NCI-H446 treated with DMSO at 0.1 percent for 48 hours (cell line): Measurements from ENCODE around the gene CLIP4.

Experiments
- DNase-seq: peaks from one replicate; lab custom pipeline; 2025; lab: John Stamatoyannopoulos, UW

Gene CLIP4

DNA sequence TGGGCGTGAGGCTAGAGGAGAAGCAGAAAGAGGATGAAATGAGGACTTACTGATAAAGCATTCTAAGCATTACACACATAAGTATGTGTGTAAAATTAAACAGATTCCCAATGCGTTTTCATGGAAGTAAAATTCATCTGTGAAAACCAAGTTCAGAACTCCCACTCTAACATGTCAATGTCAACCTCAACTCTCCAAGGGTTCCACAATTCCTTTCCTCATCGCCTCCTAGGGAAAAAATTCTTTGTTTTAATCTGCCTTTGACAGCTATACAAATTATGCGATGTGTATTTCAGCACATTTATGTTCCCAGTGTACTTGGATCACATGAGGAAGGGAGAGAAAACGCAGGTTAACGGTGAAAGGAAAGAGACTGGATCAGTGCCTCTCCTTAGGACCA is 76.6 kb downstream of the CLIP4 start:
- no peak for DNase-seq

DNA sequence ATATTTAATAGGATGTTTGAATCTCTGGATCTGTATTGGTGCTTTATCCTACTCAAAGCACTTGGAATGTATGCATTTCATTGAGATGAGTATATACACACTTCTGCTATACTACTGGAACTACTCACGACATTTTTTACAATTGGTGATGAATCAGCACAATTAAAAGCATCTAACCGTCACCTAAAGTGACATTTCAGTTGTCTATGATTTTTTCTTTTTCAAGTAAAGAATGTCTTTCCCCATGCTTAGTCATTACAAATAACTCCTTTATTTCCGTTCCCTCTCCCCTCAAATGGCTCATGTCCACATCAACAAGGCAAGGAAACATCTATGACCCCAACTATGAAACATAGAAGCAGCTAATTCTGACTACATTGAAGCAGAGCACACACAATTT is 77.3 kb downstream of the CLIP4 start:
- DNase-seq: no peak

DNA sequence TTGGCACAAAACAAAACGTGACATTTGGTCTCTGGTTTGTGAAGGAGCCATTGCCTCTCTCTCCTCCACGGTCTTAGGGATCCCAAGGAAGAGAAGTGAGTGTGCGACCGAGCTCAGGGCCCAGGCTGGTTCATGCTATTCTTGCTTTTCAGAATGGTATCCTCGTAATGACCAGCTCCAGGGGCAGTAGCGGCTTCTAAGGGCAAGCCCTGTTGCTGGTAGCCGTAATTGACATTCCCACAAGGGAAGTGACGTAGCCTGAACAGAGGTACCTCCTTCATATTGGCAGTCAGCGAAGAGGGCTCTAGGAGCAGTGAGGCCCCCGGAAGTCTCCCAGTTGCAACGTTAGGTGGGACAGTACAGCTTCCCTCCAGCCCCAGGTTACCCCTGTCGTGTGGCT is 77.9 kb downstream of the CLIP4 start:
- DNase-seq: no peak

DNA sequence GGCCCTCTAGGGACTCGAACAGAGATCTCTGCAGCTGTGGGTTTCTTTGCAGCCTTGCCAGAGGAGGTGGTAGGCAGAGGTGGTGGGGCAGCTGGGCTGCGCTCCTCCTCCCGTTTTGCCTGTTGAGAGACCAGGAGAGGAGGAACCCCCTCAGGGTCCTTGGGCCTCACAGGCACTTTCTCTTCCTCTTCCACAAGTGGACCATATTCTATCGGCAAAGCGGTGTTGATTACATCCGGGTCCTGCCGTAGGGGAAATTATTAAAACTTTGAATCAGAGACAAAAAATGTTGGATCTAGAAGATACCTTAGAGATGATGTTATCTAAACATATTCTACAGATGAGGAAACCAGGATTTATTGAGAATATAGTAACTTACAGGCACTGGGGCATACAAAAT is 78.5 kb downstream of the CLIP4 start:
- no peak for DNase-seq

DNA sequence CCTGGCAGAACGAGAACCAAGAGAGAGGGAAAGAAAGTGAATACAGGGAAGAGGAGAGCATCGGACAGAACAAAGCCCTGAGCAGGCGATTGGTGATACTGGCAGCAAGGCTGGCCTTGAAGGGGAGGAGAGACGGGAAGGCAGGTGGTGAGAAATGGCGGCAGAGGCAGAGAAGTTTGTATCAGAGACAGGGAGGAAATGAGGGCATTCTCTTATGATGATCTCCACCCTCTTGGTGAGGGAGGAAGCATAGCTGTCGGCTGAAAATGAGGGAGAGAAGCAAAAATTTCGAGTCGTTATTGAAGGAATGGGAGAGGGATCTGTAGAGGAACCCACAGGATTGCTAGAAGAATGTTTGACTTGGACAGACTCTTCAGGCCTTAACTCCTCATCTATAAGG is 80.6 kb downstream of the CLIP4 start:
- DNase-seq: no peak

DNA sequence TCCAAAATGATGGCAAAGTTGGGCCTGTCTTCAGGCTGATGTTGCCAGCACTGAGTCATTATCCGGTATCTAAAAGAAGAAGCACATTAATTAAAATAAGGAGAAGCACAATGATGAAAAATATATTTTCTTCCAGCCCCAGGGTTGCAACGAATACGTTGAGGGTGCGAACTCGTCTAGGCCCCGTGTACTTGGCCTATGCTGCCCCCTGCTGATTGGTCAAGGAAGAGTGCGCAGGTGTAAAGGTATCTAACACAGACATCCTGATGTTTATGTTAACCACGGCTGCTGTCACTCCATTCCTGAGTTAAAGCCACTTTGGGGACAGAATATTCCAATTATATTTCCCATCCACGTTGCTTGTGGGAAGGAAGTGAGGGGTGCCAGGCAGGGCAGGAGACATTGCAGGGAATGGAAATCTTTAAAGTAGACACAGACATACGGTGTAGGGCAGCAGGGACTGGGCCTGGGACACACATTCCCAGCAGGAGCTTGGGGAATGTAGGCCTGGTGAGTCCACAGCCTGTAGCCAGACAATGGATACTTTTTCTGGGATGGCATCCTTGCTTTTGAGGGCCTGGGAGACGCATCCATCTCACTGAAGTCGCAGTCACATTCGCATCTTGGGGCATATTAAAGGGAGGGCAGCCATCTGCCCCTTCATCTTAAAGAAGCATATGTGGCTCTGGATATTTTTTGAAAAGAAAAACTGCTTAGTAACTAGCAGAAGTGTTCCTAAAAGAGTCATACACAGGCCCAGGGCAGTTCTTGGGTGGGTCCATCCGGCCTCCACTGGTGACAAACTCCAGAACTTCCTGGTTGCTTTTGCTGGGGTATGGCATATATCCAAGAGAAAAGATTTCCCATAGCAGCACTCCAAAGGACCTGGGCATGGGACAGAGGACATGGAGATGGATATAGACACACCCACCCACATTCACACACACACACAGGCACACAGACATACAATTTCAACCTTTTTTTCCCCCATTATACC is 81.9 kb downstream of the CLIP4 start:
- DNase-seq: no peak

DNA sequence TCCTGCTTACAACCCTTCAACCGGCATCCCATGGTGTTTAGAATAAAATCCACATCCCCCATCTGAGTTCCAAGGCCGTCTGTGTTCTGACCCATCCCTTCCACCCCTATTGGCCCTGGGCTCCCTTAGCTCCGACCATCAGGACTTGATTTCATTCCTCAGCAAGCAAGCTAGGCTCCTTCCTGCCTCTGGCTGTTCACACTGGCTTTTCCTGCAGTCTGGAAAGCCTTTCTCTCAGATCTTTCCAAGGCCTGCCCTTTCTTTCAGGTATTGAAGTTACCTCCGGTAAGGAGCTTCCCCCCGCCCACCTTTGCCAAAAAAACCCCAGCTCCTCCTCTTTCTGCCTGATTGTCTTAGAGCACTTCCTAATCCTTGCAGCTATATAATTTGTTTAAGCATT is 86.8 kb downstream of the CLIP4 start:
- no peak for DNase-seq

DNA sequence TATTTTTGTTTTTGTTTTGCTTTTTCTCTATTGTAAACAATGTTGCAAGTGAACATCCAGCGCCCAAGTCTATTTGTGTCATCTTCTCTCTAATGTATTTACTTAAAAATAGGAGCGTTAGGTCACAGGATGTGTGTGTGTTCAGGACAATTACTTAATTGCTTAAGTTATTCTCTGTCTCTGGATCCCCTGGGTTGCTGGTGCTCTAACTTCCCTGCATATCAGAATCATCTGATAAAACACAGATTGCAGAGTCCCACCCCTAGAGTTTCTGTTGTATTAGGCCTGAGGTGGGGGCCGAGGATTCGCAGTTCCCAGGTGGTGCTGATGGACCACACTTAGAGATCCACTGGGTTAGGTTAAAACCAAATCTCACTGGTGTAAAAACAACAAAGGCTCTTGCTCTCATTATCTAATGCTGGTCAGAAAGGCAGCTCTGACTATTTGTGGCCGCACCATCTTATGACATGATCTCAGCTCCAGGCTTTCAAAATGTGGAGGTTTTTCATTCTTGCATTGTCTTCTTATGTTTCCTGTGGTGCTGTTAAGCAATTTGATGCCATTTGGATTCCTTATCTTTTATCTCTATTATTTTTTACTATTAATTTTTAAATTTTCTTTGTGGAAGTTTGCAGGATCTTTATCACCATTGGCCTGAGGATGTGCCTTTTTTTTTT is 87.7 kb downstream of the CLIP4 start:
- DNase-seq: no peak

DNA sequence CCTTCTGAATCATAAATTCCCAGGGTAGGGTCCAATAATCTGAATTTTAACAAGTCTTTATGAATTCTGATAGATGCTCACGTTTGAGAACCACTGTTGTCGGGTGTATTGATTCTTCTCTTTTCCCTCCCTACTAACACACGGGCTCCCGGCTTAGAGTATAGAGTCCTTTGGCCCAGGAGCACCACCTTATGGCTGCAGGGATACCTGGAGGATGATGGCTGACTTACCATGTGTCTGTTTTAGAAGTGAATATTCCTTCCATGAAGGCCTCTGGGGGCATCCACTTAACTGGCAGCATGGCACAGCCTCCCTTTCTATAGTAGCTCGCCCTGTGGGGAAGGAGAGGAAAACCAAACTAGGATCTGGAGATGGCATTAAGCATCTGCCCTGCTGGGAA is 91.7 kb downstream of the CLIP4 start:
- DNase-seq: no peak

DNA sequence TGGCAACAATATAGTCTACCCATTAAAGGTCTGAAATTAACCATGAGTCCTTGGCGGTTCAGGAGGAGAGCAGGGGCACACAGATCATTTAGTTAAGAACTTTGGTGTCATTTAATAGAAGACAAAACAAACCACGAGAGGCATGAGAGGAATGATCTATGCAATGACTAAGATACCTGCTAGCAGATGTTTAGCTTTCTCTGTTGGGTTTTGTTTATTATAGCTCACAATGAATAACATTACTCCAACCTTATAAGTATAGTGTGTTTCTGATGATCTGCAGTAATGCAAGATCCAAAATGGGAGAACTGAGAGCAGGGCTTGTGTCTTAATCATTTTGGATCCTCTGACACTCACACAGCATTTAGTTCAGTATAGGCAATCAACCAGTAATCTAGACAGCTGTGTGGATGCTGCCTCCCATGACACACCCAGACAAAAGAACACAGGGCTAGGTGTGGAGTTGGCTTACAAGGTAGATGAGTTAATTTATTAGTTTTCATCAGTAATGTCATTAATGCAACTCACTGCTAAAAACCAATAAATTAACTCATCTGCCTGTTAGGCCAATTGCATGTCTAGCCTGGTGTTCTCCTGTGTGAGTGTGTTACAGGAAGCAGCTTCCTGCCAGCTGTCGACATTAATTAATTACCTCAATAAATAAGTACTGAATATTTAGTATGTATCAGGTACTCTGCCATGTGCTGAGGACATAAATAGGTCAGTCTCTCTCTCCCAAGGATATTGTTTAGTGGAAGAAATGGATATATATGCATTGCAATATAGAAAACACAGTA is 92.3 kb downstream of the CLIP4 start:
- no peak for DNase-seq

DNA sequence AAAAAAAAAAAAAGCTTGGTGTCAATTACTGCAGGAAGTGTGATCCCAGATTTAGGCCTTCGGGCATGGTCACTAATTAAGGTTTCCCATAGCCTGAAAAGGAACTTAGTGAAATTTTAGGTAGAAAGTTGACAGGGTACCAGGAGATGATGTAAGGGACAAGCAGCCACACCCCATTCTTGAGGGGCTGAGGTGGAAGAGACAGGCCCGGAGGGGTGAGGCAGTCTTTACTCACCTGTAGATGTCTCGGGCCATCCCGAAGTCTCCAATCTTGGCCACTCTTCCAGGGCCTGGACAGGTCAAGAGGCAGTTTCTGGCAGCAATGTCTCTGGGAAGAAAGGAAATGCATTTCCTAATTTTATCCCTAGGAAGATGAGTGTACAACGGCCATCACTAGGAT is 94.3 kb downstream of the CLIP4 start:
- no peak for DNase-seq

DNA sequence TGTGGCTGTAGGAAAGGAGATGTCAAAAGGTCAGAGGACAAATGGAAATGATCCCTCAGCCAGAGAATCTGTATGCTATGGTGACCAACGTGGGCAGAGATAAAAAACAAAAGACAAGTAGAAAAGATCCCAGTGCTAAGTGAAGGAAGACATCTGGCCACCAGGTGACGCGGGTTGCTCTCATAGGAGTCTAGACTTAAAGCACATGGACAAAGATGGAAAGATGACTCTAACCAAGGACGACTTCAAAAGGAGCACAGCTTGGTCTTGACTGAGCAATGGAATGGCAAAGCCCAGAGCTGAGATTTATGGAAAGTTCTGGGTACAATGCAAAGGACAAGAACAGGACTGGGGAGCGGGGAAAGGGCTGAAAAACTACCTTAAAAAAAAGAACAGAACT is 96.8 kb downstream of the CLIP4 start:
- DNase-seq: no peak

DNA sequence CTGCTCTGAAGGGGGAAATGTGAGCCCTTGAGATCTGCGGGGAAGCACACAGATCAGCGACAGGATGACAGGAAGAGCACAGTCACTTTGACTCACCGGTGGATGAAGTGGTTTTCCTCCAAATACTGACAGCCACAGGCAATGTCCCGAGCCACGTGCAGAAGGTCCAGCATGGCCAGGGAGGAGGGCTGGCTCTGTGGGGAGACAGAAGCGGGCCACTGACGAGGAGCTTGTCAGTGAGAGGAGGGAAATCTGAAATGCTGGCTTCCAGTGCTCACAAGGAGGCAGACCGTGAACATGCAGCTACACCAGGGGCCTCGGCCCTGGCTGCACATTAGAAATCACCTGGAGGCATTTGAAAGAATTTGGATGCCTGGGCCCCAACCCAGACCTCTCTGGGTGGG is 98.7 kb downstream of the CLIP4 start:
- DNase-seq: no peak

DNA sequence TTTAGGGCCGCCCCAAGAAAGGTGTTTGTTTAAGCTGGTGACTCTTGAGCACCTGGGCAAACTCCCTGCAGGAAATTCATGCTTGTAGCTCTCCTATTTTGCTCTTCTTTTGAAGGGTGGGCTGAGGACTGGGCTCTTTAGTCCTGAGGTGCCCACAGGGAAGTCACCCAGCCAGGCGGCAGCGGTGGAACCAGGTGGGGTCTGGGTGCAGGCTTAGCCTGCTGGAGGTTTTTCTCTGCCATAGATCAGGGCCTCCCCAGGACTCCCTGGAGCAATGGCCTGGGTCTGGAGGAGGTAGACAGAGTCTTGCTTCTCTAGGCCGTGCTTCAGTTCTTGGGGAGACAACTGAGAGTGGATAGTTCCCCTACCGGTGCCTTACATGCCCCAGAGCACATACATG is 99.9 kb downstream of the CLIP4 start:
- no peak for DNase-seq

DNA sequence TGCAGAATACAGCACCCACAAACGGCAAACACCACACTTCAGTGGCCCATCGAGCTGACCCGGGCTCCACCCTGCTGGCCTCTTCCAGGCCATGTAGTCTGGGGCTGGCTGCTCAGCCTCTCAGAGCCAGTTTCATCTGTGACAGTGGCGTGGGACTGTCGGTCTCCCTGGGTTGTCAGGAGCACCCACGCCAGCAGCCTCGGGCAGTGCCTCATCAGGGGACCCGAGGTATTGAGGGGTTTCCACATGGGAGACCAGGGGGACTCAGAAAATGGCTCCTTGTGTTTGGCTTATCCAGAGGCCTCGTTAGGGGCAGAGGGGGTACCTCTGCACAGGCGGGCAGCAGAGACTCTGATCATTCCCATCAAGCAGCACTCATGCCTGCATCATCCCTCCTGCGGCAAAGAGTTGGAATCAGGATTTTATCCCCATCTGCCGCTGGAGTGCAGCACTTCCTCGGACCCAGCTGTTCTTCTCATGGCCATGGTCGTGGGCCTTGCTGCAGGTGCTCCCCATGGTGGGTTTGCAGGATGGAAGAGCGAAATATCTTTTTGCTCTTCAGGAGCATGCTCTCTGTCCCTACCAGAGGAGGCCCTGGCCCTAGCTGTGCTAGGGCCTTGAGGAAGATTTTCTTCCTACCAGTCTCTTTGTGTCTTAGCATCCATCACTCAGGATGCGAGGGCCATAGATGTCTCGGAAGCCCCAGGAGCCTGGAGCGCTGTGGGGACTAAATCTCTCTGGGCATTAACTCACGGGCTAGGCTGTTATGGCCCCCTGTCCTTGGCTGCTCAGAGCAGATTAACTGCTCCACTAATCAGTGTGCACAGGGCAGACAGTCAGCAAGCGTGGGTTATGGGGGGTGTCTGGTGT is 100.8 kb downstream of the CLIP4 start:
- DNase-seq: no peak

DNA sequence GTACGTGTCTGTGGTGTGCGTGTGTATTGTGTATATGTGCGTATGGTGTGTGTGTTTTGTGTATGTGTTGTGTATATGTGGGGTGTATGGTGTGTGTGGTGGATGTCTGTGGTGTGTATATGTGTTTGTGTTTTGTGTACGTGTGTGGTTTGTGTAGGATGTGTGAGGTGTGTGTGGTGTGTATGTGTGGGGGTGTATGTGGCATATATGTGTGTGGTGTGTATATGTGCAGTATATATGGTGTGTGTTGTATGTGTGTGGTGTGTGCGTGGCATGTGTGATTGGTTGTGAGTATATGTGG is 101.3 kb downstream of the CLIP4 start:
- DNase-seq: no peak

DNA sequence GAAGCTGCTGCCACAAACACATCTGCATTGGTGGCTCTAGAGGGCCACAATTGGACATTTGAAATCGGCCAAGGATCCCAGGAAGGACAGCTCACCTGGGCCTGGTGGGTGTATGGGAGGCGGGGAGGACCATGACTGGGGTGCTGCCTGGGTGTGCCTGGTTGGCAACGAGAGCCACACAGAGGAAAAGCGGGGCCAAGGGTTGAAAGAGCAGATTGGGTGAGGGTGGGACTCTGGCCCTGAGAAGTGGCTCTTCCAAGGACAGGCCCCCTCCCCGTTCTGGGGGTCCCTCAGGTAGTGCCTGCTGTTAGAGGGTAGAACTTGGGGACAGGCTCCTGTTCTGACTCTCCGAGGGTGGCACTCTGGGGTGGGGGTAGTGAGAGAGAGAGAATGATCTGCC is 102.9 kb downstream of the CLIP4 start:
- DNase-seq: no peak

DNA sequence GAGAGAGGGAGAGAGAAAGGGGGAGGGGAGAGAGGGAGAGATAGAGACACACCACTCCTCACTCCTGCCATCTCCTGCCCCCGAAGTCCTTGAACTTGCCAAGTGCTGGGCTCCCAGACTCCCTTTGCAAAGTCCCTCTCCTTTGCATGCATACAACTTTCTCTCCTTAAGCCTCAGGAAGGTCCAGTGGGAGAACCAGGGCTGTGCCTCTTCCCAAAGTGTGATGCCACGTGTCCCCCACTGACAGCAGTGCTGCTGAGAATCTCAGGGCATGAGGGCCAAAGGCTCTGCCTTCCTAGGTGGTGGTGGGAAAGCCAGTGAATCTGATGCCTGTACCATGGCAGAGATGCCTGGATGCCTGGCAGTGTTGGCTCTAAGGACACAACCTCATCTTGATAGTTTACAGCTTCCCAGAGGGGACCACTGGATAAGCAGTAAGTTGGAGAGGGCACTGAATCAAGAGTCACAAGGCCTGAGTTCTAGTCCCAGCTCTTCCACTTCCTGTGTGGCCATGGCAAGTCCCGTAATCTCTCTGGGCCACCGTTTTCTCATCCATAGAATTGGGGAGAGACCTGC is 103.4 kb downstream of the CLIP4 start:
- no peak for DNase-seq

DNA sequence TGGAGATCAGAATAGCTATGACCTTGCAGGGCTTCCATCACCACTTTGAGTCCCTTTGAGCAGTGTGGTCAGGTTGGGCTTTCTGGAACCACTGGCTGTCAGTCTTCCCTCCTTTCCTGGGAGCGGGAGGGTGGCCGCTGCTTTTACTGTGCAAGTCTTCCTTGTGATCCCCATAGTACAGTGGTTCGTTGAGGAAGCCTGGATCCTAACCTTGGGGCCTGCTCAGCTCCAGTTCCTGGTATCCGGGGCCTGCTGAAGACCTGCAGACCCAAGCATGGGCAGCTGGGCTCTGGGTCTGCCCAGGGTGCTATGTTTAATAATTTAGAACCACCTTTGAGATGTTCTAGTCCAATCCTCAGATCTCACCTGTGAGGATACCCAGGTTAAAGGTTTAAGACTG is 104.2 kb downstream of the CLIP4 start:
- DNase-seq: no peak

DNA sequence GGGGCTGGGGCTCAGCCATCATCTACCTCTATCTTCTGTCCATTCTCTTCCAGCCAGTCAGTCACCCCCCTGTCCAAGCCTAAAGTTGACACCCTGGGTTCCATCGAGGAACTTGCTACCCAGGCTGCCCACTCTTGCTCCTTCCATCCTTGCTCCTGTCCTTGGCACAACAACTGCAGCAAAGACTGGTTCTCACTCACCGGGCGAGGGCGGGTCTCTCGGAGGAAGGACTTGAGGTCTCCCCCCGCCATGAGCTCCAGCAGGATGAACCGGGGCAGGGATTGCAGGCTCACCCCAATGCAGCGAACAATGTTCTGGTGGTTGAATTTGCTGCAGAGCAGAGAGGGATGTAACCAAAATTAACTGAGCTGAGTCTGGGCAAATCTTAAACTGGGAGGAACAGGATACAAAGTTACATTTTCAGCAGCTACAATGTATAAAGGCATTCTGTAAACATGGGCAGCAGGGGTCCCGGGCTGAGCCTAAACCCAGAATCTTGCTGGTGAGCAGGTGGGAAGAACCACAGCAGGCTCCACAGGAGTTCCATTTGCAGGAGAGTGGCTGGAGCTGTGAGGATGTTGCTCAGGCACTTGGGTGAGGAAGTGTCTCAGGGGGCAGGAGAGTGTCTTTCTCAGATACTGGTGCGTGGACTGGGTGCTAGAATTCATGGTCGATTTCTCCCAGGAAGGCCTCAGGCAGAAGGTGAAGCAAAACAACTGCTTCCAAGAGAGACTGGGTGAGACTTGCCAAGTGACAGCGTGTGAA is 105.5 kb downstream of the CLIP4 start:
- DNase-seq: no peak
